GM12878 (cell line): ENCODE measurements around the gene MYB. TPM values are rescaled to one million over a fixed set of nuclear protein-coding genes. Genes with fewer than 3 reads are reported as not detected.

Experiments
- BHLHE40 ChIP-seq, 2 experiments: fragments of 450-650 bp in 1 of 2; IDR thresholded peaks; 2 replicates each; pipeline ENCODE4 v1.6.1; 2011 to 2017; ENCODE audit warnings: low read depth in 2 of 2, borderline replicate concordance in 1 of 2, improper control_type of control experiment in 1 of 2, low read length in 1 of 2, mild to moderate bottlenecking in 1 of 2
- CREM ChIP-seq: IDR thresholded peaks from 2 replicates; pipeline ENCODE4 v1.6.1; 2014; ENCODE audit warnings: antibody characterized with exemption, low read depth
- E4F1 ChIP-seq: fragments of 450-650 bp; IDR thresholded peaks from 2 replicates; pipeline ENCODE4 v1.6.1; 2018; ENCODE audit warnings: borderline replicate concordance, mild to moderate bottlenecking; ENCODE audit not compliant: partially characterized antibody
- MXI1 ChIP-seq: fragments of 150-350 bp; IDR thresholded peaks from 2 replicates; pipeline ENCODE4 v1.6.1; 2011; ENCODE audit warnings: low read depth, mild to moderate bottlenecking, inconsistent platforms, low read length, improper control_type of control experiment
- POLR2A ChIP-seq: IDR thresholded peaks from 2 replicates; pipeline ENCODE4 v1.6.1; 2011; ENCODE audit warnings: low read depth, mild to moderate bottlenecking, low read length
- POLR2AphosphoS2 ChIP-seq: IDR thresholded peaks from 2 replicates; pipeline ENCODE4 v1.6.1; 2011; ENCODE audit warnings: low read depth, mild to moderate bottlenecking, low read length, improper control_type of control experiment, moderate library complexity
- SMAD5 ChIP-seq: IDR thresholded peaks from 2 replicates; pipeline ENCODE4 v1.6.1; 2016; ENCODE audit warnings: antibody characterized with exemption, low read depth
- YY1 ChIP-seq: IDR thresholded peaks from 2 replicates; pipeline ENCODE4 v1.6.1; 2011; ENCODE audit warnings: low read depth, mild to moderate bottlenecking, low read length
- polyA plus RNA-seq, 11 experiments: library from polyadenylated mRNA; depleted of rRNA in 4 of 11; unstranded in 6 of 11; stranded (reverse) in 5 of 11; fragments of >200 nt; fragmentation: Nextera tagmentation in 4 of 11; fragmentation: Illumina TruSeq in 1 of 11; extraction: Ambion mirVana in 4 of 11; extraction: Trizol in 1 of 11; gene quantifications; 1 replicate in 1 of 11; 2 replicates in 10 of 11; pipeline versions ENCODE4 v1.2.1 to v1.2.3, GENCODE V29; 2011 to 2016; ENCODE audit warnings: inconsistent platforms in 2 of 11, missing spikeins in 2 of 11, low read depth in 1 of 11
- total RNA-seq, 4 experiments: library from RNA; depleted of rRNA in 3 of 4; stranded (reverse); fragments of >200 nt in 3 of 4; fragmentation: Illumina TruSeq in 1 of 4; extraction: Trizol in 1 of 4; gene quantifications; 2 replicates each; pipeline versions ENCODE4 v1.2.1 to v1.2.3, GENCODE V29; 2013 to 2021
- TF ChIP-seq, protein P1 (sequence below): fragments of 450-650 bp; IDR thresholded peaks from 2 replicates; pipeline ENCODE4 v1.6.1; 2016; ENCODE audit warnings: mild to moderate bottlenecking, moderate library complexity, borderline replicate concordance
- TF ChIP-seq, protein P2 (sequence below): fragments of 450-650 bp; IDR thresholded peaks from 2 replicates; pipeline ENCODE4 v1.6.1; 2017; ENCODE audit warnings: mild to moderate bottlenecking, moderate library complexity

The MYB gene
- total and polyA plus RNA-seq, 10 of the 15 experiments (the other 5 are each of a cell fraction or from before 2014, with no cell fraction given), result 7.0 to 29.8 (median 21.5) TPM

- TF ChIP-seq, protein P1, sequence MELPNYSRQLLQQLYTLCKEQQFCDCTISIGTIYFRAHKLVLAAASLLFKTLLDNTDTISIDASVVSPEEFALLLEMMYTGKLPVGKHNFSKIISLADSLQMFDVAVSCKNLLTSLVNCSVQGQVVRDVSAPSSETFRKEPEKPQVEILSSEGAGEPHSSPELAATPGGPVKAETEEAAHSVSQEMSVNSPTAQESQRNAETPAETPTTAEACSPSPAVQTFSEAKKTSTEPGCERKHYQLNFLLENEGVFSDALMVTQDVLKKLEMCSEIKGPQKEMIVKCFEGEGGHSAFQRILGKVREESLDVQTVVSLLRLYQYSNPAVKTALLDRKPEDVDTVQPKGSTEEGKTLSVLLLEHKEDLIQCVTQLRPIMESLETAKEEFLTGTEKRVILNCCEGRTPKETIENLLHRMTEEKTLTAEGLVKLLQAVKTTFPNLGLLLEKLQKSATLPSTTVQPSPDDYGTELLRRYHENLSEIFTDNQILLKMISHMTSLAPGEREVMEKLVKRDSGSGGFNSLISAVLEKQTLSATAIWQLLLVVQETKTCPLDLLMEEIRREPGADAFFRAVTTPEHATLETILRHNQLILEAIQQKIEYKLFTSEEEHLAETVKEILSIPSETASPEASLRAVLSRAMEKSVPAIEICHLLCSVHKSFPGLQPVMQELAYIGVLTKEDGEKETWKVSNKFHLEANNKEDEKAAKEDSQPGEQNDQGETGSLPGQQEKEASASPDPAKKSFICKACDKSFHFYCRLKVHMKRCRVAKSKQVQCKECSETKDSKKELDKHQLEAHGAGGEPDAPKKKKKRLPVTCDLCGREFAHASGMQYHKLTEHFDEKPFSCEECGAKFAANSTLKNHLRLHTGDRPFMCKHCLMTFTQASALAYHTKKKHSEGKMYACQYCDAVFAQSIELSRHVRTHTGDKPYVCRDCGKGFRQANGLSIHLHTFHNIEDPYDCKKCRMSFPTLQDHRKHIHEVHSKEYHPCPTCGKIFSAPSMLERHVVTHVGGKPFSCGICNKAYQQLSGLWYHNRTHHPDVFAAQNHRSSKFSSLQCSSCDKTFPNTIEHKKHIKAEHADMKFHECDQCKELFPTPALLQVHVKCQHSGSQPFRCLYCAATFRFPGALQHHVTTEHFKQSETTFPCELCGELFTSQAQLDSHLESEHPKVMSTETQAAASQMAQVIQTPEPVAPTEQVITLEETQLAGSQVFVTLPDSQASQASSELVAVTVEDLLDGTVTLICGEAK, result no peak
- no peak for TF ChIP-seq E4F1
- no peak for TF ChIP-seq SMAD5
- TF ChIP-seq BHLHE40 (IDR thresholded peaks at IDR 0.05; ENCODE audit: borderline replicate concordance in 1 of 2, low read depth in 2 of 2, low read length in 1 of 2), result peak in 1 of 2 experiments; percentile 38; a peak in 2 of 4 replicates
- TF ChIP-seq MXI1, result peak; percentile 81
- peak; percentile 60 for TF ChIP-seq POLR2A
- TF ChIP-seq YY1, result no peak; the same call in 1 of the 2 replicates
- no peak for TF ChIP-seq POLR2AphosphoS2
- TF ChIP-seq, protein P2, sequence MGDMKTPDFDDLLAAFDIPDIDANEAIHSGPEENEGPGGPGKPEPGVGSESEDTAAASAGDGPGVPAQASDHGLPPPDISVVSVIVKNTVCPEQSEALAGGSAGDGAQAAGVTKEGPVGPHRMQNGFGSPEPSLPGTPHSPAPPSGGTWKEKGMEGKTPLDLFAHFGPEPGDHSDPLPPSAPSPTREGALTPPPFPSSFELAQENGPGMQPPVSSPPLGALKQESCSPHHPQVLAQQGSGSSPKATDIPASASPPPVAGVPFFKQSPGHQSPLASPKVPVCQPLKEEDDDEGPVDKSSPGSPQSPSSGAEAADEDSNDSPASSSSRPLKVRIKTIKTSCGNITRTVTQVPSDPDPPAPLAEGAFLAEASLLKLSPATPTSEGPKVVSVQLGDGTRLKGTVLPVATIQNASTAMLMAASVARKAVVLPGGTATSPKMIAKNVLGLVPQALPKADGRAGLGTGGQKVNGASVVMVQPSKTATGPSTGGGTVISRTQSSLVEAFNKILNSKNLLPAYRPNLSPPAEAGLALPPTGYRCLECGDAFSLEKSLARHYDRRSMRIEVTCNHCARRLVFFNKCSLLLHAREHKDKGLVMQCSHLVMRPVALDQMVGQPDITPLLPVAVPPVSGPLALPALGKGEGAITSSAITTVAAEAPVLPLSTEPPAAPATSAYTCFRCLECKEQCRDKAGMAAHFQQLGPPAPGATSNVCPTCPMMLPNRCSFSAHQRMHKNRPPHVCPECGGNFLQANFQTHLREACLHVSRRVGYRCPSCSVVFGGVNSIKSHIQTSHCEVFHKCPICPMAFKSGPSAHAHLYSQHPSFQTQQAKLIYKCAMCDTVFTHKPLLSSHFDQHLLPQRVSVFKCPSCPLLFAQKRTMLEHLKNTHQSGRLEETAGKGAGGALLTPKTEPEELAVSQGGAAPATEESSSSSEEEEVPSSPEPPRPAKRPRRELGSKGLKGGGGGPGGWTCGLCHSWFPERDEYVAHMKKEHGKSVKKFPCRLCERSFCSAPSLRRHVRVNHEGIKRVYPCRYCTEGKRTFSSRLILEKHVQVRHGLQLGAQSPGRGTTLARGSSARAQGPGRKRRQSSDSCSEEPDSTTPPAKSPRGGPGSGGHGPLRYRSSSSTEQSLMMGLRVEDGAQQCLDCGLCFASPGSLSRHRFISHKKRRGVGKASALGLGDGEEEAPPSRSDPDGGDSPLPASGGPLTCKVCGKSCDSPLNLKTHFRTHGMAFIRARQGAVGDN, result peak; percentile 32; the same call in 1 of the 2 replicates
- no peak for TF ChIP-seq CREM
Measured at GRCh38 chr6:135182071-135183001, 1.2 kb downstream of the MYB start (continued).
